GM15510 (cell line): ENCODE measurements around the gene NCK2.

Experiments
- POLR2A ChIP-seq: IDR thresholded peaks from 3 replicates; pipeline ENCODE4 v1.6.1; 2011; ENCODE audit warnings: borderline replicate concordance; ENCODE audit not compliant: insufficient read length; ENCODE audit errors: extremely low read depth

The NCK2 gene

DNA sequence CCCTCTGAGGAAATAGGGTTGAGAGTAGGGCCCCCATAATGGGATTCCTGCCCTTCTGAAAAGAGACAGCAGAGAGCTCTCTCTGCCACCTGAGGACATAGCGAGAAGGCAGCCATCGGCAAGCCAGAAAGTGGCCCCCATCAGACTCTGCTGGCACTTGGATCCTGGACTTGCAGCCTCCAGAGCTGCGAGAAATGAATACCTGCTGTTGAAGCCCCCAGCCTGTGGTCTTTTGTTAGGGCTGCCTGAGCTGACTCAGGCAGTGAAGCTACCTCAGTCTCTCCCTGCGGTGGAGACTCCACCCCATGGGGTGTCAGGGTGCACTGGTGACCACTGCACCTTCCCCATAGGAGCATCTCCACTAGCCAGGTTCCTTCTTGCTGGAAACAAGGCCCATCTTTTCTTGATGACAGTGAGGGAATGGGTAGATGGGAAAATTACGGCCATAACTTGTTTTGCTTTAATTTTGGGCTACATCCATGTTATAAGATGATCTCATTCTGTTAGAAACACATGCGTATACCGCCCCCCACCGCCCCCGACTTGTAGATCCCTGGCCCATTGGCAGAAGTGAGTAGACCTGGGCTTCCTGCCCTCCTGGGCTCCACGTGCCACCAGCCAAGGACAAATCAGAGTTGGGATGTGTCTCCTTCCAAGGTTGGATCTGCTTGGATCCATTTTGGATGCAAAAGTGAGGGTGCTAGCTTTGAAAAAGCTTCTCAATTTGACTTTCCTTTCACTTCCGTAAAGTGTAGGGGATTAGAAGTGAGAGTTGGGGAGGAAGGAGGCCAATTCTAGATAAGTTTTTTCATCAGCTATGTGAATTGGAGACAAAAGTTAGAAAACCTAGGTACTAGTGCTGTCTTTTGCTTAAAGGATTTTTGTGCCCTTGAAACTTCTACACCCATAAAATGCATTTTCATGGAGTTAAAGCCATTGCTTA is 42.9 kb downstream of the NCK2 start:
- no peak for TF ChIP-seq POLR2A

DNA sequence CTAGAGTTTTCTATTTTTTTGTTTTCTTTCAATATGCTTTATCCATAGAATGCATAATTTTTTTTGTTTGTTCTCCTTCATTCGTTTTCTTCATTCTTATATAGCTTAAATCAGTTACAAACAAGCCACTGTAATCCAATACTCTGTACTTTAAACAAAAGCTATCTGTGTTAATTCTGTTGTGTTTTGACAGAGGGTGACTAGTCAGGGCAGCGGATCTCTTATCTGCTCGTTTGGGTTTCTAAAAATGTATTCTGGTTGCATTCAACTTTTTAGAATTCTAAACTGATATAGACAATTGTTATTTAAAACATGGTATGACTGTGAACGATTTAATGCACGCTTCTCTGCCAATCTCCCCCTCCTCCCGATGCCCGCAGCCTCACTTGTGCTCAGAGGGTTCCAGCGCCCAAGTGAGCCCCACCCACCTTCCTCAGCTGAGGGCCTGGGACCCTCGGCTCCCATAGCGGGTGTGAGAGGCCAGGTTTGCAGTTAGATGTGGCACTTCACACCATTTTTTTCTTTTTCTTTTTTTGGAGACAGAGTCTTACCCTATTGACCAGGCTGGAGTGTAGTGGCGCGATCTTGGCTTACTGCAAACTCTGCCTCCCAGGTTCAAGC is 44.1 kb downstream of the NCK2 start:
- no peak for TF ChIP-seq POLR2A

DNA sequence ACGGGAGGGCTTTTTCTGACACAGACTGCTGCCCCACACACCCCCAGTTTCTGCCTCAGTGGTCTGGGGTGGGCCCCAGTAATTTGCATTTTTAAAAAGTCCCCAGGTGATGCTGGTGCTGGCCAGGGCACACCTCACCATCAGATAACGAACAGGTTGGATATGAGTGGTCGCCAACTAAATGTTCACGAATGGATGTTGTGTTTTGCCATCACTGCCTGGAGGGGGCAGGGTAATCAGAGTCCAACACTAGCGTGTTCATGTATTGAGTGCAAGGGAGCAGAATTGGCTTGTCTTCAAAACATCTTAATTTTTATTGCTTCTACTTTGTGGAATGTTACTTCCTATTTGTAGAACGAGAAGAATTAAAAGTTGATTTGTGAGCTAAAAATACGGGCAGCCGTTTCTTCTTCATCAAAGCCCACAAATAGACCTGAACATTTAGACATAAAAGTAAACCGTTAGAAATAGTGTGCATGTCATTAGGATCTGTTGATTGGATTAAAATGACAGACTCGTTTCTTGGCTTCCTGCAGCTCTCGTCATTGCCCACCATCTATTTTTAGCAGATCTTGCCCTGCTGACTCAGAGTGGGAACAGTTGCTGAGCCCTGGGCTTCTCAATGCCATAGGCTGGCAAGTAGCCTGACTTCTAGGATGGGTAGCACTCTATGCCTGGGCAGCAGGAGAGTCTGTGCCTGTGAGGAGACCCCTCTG is 45.2 kb downstream of the NCK2 start:
- TF ChIP-seq POLR2A = no peak

DNA sequence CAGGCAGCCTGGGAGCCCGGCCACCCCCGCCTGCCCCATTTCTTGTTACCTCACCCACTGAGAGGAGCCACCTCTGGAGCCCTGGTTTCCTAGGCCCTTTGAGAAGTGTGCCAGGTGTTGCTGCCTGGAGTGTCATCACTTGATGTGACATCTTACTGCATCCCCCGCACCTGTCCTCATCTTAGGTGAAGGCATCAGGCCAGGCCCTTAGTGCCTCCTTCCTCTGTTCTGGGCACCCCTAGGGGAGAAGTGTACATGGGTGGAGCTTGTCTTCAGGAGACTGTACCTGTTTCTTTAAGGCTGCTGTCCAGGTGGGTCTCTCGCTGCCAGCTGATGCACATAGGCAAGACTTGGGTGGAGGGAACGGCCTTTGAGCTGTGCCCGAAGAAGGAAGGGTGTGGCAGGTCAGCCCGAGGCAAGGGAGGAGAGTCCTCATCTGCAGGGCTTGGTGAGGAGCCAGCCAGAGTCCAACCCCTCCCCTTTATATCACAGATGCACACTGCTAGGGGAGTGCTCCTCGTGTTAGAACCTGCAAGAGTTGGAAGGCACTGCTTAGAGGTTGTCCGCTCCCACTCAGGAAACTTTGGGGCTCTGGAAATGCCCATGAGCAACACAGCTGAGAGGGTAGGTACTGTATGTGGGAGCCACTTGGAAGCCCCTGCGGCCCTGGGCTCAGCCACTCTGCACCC is 45.9 kb downstream of the NCK2 start:
- TF ChIP-seq POLR2A = no peak

DNA sequence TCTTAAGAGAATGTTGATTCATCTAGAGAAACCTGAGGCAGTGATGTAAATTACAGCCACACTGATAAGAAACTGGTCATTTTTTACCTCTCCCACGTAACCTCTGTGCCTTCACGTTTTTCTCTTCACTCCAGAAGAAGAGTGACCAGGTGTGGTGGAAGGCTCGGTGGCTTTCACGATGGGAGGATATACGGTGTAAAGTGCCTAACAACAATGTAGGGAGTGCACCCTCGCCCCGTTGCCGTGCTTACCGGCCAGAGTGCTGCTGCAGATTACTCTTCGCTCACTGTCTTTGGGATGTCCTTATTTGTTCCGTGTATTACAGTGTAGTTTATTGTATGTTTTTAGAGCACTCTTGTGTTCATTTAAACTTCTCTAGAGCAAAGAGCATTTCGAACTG is 46.5 kb downstream of the NCK2 start:
- TF ChIP-seq POLR2A = no peak

DNA sequence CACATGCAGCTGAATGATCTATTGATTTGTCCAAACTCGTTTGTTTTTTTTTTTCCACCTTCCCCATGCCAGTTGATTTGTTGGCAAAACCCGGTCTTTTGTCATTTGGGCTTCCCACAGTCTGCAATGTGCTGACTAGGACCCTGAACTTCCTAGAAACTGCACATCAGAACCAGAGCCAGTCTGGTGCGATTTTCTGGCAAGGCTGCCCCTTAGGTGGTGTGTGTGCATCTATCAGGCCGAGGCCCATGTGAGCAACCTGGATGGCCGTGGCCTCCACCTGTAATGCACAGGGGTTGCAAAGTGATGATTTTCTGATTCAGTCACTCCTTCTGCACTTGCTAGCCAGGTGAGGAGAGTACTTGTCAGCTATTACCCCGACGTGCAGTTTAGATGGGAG is 47.8 kb downstream of the NCK2 start:
- TF ChIP-seq POLR2A = no peak

DNA sequence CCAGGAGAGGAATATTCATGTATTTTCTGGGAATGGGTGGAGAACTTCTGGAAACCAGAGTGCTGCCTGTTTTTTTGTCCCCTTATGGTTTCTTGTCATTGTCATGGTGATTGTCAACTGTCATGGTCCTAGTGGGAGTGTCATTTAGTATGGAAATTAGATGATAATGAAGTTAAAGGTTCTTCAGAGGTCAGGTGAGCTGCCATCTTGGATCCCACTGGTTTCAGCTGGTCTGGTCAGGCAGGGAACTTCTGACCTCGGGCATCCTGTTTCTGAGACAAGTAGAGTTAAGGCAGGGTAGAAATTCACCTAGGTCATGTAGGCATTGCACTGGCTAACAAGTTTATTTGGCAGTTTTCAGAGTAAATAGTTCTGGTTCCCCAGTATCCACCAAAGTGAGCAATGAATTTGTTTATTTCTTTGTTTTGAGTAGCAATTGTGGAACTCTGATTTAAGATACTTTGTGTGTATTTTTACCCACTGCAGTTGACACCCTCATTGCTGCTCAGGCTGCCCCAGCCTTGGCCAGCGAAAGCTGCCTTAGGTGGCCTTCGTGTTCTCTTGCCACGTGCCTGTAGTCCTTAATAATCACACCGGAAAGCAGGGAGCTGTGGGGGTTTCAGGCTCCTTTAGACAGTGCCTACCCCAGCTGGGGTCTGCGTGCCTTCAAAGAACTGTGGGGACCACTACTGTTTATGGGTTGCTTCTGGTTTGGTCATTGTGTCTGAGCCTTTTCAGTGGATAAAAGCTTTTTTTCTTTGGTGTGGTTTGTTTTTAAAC is 48.7 kb downstream of the NCK2 start:
- no peak for TF ChIP-seq POLR2A

DNA sequence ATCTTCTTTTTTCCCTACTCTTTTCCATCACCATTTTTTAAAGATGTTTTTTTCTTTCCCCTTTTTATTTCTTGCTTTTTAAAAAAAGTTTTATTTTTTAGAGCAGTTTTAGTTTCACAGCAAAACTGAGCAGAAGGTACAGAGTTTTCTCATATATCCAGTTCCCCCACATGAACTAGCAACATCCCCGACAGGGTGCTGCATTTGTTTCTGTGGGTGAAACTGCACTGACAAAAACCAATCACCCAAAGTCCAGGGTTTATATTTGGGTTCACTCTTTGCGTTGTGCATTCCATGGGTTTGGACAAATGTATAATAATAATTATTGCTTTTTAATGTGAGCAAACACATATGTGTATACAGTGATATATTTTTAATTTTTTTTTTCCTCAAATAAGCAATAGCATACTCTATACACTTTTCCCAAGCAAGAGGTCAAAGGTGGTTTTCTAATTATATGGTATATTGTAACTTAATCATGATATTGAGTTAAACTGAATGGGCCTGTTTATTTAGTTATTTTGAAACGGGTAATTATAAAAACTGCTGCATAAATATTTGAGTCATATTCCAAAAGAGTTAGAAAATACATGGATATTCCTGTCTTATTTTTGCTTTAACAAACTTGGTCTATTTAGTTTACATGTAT is 50.3 kb downstream of the NCK2 start:
- TF ChIP-seq POLR2A = no peak

DNA sequence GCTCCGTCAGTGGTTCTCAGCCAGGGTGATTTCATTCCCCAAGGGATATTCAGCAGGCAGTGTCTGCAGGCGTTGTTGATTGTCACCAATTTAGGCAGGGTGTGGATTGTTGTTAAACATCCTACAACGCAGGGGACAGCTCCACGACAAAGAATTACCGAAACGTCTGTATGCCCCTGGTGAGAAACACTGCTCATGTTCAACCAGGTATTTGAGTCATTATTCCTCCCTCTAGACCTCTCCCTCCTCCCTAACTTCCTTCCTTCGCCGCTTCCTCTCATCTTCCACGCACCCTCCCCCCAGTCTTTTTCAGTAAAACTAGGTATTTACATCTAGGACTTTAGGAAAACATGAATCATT is 50.8 kb downstream of the NCK2 start:
- no peak for TF ChIP-seq POLR2A

DNA sequence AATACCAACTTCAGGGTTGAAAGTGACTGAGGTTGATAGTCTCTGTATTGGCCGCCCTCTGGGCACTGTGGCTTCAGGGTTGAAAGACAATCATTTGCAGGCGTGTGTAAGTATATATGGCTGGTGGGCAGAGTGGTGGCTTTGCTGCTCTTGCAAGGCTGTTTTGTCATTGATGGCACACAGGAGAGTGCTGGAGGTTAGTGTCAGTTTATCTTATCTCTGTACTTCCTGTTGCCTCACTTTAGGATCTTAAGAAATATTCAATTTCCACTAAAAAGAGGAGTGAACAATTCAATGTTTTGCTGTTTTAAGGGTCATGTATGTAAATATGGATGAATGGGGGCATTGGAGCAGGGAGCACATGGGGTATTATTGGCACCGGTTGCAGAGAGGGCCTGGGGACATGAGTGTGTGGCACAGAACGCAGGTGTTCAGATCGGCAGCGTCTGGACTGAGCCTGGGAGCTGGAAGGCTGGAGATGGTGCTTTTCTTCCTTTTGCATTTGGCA is 51.5 kb downstream of the NCK2 start:
- no peak for TF ChIP-seq POLR2A

DNA sequence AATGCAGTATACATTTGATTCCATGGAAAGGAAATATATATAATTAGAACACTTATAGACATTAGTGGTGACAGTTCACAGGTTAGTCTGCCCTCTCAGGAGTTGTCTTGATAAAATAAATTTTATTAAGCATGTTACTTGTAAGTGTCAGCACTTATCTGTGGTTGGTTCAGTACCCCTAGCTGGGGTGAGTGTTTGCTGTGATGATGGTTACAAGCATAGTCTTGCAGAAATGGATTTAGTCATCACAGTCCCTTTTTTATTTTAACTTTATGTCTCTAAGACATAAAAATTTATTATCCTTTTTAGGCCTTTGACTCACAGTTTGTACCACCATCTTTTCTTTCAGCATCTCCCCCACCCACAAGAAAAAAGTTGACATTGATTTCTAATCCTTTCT is 52.1 kb downstream of the NCK2 start:
- no peak for TF ChIP-seq POLR2A

DNA sequence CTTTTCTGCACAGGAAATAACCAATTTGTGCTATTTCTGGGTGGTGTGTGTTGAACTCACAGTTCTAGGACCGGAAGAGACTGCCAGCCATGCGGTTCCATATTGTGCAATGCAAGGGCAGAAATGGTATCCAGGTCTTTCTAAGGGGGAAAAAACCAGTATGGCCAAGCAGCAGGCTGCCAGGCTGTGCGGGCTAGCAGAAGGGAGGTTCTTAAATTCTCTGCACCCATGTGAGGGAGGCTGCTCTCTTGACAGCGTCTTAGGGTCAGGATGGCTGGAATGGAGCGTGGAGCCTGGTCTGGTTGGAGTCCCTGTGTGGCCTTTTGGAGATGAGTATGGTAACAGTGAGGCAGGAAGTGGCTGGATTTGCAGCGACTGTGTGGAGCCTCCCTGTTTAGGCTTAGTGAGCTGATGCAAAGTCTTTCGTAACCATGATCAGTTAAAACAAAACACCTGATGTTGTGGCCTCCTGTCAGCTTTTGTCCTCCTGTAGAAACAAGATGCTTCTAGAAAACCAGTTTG is 52.6 kb downstream of the NCK2 start:
- TF ChIP-seq POLR2A = peak; percentile 26

DNA sequence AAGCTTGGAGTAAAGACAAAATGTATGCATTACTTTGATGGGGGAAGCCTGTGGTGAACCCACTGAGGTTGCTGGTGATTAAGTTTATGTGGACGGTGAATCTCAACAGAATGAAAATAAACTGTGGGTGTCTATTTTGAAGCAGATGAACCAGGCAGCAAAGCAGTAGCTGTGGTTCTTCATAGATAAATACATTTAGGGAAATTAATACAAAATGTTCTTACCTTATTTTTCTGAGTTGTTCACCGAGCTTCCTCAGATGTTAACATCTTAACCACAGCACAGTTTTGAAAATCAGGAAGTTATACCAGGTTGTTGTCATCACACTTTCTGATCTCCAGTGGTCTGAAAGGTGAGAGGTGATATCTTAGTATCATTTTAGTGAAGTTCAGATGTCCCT is 53.9 kb downstream of the NCK2 start:
- TF ChIP-seq POLR2A = no peak
